ENCODE measurements around the gene SDK1.

- TF ChIP-seq POLR2A (IDR thresholded peaks at IDR 0.05), result no peak
- no peak for TF ChIP-seq CTCF (IDR thresholded peaks at IDR 0.05)
Measured at GRCh38 chr7:3888096-3888495, 587.0 kb downstream of the SDK1 start.
